IPS-NIHi7 (cell line): Measurements from ENCODE around the gene FGGY.

Source experiments
- DNase-seq: peaks from one replicate; pipeline ENCODE4 v3.0.0; 2012; ENCODE audit warnings: mixed read lengths; ENCODE audit errors: extremely low spot score

FGGY gene

DNA sequence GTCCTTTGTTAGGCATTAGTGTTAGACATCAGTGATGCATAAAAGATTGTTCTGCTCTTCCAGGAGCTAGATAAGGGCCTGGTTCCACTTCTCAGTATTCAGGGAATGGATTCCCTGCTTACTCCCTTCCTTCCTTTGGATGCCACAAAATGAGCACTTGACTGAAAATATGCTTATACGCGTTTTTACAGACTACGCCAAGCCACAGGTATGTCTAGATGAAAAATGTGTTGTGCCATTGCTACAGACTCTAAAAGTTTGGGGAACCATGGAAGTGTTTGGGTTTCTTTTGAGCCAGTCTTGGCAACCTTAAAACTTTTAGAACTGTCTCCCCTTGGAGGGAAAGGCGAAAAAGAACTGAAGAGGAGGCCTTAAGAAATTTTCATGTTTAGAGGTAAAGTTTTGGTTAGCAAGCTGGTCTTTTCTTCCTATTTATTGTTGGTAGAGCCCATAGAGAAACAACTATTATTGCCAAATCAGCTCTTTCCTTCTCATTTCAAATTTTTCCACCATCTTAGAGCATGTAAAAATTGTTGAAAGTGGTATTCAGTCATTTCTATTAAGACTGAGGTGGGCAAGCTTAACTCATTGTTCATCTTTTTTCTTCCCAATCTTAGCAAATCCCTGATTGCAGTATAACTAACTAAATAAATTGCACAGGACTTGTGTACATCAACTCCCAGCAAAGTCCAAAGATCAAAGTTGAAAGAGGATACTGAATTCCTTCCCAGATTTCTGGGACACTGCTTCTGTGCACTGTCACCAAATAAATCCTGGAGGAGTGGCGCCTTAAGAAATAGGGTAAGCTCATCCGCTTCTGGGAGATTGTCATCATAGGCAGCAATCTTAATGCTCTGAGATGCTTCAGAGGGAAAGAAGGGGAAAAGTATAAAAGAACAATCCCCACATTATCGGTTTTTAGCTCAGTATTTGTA lies 18.9 kb downstream of the FGGY start:
- no peak for DNase-seq

DNA sequence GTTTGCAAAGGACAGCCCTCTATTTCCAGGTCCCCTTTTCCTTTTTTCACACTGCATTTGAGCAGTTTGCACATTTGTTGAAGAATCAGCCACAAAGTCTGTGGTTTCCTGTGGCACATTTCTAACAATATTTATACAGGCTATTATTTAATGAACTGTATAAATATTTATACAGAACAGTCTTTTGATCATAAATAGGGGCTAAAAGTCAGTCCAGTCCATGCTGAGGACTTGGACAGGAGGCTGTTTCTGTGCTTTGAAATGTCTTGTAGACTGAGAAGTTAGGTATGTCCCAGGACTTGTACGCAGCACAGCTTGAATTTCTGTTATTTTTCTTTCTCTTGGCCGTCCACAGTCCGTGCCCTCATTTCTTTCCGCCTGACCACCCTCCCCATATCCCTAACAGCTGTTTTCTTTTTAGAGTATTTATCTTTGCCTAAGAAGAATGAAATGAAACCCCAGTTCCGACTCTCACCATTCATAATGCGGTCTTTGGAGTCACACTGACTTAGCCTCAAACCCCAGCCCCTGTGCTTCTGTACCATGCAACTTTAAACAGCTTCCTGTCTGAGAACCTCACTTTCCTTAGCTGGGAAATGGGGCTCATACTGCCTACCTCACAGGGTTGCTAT lies 19.7 kb downstream of the FGGY start:
- DNase-seq = no peak

DNA sequence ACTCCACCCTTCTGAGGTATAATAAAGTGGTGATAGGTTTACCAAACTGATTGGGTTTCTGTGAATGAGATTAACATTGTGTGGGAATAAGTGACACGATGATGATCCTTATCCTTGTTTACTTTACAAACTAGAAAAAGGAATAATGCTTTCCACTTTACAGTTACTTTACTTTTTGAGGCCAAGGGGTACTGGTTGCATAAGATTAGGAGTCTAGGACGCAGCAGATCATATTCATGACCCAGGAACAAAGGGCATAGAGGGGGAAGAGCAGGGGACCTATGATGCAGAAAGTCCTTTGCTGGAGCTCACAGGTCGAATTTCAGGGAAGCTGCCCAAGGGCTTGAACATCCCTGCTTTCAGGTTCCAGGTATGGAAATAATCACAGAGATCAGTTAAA lies 20.4 kb downstream of the FGGY start:
- no peak for DNase-seq

DNA sequence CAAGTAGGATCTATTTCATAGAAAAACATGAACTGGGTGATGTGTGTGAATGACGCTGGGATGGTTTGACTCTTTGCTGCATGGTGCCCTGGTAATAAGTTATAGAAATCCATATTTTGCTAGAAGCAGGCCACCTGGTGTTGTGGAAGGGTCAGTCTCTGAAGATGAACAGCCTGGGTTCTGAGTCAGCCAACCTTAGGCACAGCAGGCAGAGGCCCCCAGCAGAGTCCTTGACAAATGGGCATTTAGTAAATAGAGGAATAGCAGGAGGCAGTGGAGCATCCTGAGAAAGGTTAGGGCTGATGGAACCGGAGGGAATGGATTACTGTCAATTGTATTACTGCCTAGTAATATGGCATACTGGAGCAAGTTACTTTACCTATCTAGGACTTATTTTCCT lies 20.9 kb downstream of the FGGY start:
- no peak for DNase-seq

DNA sequence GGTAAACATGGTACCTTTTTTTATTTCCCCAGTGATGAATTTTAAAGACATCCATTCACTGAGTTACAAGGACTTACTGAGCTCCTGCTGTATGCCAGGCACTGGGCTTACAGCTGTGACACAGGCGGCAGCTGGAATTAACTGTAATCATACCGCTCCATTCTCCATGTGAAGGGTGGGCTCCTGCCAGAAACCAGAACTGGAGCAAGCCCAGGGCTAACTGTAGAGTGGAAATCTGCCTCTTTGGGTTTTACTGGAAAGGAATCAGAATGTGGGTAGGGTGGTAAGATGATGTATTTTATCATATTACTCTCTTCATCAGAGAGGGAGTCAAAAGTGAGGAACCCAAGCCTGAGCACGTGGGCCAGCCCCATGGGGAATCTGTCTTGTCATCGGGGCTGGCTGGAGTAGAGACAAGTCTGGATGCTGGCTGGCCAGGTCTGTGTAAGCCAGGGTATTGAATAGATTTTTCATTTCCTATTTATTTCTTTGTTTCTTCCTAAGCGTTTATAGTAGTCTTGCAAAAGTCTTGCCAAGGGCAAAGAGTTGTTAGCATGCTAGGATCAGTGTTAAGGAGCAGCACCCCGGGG lies 21.5 kb downstream of the FGGY start:
- no peak for DNase-seq

DNA sequence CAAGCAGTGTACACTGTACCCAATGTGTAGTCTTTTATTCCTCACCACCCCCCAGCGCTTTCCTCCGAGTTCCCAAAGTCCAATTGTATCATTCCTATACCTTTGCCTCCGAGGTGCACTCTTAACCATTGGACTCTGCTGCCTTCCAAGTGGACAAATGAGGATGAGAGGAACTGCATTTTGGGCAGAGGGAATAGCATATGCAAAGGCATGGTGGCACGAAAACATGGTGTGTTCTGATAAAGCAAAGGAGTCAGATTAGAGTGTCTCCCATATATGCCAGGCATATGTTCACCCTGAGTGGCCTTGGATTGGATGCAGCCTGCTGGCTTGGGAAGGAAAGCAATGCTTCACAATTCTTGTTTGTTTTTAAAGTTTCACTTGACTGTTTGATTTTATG lies 25.5 kb downstream of the FGGY start:
- no peak for DNase-seq

DNA sequence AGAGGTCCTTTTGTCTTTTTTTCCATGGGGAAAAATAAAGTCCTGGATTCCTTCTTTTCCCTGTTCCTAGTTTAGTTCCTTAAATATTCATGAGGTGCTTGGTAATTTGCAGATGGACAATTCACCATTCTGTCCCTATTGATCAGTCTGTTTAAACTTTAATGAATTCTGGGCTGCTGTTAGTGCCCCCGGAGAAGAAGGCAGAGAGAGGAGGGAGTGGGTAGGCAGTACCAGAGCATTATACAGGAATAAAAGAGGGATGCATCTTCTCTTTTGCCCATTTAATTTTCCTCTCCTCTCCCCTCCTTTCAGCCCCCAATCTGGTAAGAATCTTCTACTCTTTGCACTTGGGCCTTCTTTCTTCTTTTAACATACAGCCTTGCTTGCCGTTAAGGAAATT lies 25.9 kb downstream of the FGGY start:
- no peak for DNase-seq

DNA sequence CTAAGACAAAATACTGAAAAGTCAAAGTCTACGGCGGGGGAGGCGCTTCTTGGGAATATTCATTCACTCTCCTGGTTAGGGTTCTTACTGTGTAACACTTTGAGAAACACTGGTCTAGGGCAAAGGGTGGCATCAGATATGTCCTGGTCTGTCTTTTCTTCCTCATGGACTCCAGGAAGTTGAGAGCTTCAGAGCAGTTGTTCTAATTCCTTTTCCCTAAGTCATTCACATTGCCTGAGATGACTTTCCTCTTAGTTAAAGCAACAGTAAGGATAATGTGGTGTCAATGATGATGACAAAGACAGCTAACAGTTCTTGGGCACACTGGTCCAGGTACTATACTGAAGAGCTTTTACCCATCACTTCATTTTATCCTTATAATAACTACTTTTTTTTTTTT lies 27.0 kb downstream of the FGGY start:
- no peak for DNase-seq

DNA sequence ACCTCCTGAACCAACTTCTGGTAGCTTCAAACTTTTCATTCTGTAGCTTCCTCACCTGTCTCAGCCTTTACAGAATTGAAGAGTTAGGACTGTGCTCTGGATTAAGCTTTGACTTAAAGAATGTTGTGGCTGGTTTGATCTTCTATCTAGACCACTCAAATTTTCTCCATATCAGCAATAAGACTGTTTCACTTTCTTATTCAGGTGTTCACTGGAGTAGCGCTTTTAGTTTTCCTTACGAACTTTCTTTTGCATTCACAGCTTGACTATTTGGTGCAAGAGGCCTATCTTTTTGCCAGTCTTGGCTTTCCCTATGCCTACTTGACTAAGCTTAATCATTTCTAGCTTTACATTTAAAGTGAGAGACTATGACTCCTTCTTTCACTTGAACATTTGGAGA lies 31.5 kb downstream of the FGGY start:
- DNase-seq = no peak

DNA sequence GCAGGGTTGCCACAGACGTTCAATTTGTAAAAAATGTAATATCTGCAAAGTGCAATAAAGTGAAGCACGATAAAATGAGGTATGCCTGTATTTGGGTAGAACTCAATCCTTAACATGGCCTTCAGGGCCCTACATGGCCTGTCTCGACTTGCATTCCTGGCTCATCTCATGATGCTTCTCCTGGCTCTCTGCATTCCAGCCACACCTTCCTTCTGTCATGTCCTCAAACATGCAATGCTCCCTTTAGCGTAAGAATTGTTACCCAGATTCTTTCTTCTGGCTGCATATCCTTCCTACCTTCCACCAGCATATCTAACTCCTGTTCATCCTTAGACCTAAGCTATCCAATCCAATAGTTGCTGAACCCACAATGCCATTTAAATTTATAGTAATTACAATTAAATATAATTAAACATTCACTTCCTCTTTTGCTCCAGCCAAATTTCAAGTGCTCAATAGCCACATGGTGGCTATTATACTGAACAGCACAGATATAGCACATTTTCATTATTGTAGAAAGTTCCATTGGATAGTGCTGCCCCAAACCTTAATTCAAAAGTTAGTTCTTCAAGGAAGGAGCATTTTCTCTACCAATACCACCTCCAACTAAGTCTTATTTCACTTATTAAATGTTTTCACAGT lies 32.6 kb downstream of the FGGY start:
- no peak for DNase-seq

DNA sequence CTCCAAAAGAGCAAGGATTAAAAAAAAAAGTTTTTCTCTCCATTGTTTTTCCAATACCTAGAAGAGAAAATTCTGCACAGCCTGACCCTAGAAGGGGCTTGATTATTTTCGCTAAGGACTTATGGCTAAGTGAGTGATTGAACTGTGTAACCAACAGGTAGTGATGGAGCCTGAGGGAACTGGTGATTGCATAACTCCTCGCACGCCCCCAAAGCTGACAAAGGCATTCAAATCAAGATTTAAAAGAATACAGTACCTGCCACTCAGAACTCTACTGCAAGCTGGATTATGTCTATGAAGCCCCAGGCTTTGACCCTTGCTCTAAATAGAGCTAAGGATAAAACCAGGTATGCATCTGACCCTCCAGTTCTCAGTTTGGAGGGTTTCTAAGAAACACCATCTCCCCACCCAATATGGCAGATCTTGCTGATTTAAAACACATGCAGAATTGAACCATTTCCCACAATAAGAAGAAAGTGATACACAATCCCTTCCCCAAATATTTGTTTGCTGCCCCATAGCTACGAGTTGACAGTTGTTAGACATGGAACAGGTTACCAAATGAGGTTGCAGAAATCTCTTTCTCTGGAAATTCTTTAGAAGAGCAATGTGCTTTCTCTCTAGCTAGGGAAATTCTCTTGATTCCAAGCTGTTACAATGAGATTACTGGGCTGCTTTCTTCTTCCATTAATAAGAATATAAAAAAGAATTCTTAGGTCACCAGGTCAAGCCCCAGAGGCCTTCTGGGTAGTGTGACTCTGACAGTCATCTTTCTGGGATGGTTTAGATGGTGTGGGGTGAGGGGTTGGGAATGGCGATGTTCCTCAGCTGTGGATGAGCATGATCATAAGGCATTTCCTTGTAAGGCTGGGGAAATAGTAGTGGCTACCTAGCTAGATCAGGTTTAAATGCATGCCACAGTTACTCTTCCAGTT lies 35.1 kb downstream of the FGGY start:
- DNase-seq = no peak

DNA sequence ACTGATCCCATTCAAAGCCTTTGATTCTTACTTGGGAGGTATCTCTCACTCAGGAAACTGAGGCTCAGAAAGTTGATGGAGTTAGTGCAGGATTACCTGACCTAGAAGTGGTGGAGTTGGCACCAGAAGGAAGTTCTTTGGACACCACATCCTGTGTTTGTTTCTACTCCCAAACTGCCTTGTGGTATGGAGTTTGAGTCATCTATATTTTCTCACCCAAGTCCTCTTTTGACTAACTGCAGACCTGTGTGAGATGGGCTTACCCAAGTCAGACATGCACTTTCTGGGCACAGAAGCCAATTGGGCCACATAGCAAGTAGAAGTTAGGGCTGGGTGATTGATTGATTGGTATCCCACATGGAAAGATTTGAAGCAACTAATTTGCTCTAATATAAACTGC lies 36.1 kb downstream of the FGGY start:
- DNase-seq = no peak

DNA sequence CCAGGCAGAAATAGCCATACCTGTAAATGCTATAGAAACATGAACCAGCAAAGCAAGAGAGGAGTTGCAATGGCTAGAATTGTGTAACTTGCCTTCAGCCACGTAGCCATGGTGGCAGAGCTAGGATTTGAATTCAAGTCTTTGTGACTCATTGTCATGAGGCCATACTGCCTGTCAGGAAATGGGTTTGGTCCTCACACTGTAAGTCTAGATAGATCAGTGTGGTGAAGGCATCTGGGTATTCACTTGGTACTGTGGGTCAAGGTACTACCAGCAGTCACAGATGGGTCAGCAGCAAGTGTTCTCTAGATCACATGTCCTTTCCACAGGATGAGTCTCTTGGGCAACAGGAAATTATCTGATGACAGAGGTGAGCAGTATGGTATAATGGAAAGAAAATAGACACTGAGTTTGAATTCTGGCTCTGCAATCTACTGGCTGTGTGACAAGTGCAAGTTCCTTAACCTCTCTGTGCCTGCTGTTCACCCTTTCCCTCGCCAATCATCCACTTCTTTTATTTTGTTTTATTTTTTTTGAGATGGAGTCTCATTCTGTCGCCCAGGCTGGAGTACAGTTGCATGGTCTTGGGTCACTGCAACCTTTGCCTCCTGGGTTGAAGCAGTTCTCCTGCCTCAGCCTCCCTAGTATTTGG lies 36.9 kb downstream of the FGGY start:
- no peak for DNase-seq

DNA sequence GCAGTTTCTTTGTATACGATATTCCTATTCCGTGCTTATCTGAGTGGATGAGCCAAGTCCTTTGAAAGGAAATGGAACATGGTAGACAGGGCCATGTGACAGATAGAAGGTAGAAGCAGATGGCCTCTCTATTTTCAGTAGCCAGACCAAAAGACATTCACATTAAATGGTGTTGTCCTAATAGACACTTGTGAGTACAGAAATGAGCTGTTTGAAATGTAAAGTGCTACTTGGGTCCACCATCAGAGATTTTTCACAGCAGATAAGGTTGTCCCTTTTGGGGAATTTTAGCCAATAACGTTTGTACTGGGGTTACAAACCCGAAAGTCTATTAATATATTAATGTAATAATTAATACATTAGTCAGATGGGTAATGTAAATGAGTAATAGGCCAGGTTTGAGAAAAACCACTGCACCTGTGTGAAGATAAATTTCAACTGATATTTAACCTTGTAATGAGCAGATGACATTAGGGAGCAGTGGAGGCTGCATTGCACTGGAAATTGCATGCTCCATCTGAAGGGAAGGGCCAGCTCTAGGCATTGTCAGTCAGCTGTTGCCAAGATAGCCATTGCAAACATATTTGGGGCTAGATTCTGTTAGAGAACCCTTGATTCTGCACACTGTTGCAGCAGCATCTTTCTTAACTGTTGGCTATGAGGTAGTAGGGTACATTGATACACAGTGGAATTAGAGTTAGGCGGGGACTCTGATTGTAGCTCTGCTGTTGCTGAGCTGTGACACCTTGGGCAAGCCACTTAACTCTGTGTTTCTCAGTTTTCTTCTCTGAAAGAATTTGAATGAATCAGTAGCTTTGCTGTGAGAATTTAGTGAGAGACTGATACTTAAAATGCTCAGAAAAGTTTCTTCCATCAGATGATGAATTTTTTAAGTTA lies 43.8 kb downstream of the FGGY start:
- no peak for DNase-seq

DNA sequence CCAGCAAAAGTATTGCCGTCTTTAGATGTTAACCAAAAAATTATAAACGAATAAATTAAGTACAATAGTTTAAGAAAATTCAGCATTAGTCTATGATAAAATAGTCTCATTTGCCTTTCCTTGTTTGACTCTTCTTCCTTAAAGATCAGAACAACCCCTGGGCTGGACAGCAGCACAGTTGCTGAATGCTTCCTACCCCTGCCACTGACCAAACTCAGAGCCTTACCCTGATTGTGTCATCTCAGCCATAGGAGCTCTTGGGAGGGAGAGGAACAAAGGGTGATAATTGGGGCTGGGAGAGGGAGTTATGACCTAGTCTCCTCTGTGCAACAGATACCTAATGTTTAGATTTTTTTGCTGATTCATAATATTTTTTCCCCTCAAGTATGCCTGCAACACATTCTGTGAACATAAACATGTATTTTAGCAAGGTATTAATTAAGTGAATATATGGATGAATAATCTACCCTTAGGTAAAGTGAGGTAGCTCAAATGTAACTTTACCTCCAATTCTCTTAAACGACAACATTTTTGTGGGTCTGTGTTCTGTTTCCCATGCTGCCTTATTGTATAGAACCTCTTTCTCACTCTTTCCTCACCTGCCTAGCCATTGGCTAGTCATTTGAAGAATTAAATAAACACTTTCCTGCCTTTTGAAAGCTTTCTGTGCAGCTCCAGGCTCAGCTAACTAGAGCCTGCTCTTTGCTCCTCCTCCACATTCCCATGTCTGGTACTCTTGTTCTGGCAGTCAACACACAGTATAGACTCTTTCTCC lies 46.1 kb downstream of the FGGY start:
- DNase-seq = peak; percentile 26

DNA sequence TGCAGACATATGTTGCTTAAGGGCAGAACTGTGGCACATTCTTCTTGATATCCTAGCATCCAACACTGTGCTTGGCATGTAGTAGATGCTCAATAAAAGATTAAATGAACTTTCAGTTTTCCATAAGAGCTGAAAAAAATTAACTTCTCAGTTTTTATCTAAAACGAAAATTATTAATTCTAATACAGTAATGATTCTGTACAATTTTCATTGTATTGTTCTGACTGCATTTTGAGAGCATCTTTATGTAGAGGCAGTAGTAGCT lies 46.6 kb downstream of the FGGY start:
- DNase-seq = no peak

DNA sequence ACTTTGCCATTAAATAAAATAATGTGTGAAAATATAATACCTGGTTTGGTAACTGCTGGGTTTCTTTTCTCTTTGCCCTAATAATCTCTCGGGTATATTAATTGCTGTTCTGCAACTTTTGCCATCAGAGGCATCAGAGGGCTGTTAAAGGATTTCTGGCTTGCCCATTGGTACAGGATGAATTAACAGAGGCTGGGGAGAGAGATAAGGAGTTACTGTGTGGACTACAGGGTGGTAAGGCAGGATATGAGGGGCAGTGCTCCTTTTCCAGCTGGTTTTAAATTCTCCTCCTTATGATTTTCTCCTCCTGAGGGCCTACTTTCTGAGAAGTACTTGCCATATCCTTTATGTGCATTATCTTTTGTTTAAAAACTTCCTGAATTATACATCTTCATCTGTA lies 48.3 kb downstream of the FGGY start:
- DNase-seq = no peak

DNA sequence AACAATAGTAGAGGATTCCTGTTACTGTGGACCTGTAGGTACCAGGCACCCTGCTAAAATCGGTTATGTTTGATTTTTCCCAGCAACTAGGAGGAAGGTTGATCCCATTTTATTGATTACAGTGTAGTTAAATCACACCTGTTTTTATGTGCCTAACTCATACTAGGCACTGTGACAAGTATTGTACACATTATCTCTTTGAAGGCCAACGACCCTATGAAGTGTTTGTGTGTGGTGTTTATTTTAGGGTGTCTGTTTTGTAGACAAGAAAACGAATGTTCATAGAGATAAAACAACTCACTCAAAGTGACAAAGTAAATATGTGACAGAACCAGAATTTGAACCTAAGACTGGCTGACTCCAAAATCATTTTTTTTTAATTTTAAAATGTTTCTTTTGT lies 49.5 kb downstream of the FGGY start:
- no peak for DNase-seq

DNA sequence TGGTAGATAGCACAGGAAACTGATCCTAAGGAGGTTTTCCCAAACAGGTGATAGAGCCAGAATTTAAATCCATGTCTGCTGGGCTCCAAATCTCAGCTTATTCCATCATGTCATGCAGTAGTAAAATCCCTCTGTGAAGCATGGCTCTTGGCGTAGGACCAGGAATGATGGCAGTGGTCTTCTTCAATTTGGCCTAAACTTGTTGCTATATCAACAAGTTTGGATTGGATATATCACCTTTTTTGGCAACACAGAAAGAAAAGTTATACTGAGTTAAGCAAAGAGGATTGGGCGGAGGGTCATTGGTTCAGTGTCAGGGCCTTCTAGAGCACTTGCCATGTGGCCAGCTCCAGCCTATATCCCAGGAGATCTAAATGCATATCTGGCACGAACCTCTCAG lies 52.2 kb downstream of the FGGY start:
- DNase-seq = no peak
